Fibroblast of mammary gland (primary cell): ENCODE measurements around the gene PIK3C2G.
"Not testable (repeated sequence)": the region's sequence is repeated elsewhere in the genome, so short reads cannot be mapped to it uniquely, and the experiment has no call there.

Experiments used
- DNase-seq: peaks from one replicate; pipeline ENCODE4 v3.0.0-alpha.2; 2010; ENCODE audit warnings: low read depth
- H3K4me3 ChIP-seq: 2 replicates; pipeline ENCODE4 v1.5.1; 2011; ENCODE audit warnings: low read depth, mild to moderate bottlenecking, low read length, moderate library complexity; ENCODE audit not compliant: control insufficient read depth
- TF ChIP-seq, protein P1 (sequence below): conservative IDR thresholded peaks from 2 replicates; pipeline ENCODE4 v1.5.1; 2011; ENCODE audit warnings: low read depth, low read length, inconsistent platforms; ENCODE audit not compliant: control insufficient read depth, insufficient read depth

PIK3C2G gene

DNA sequence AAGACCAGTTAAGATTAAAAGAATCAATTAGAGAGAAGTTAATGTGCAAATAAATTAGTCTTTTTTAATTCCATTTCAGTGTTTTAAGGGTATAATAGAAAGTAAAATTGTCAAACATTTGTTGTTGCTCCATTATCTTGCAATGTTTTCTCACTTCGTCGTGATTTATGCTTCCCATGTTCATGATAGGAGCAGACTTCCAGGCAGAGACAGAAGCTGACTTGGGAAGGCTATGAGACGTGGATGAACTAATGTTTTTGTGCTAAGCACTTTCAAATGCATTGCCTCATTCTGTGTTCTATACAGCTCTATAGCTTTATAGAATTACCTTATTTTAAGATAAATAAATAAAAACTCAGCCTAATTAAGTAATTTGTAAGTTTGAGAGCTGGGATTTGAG is 226.2 kb downstream of the PIK3C2G start:
- H3K4me3 ChIP-seq, result no peak overlapping the region
- TF ChIP-seq, protein P1, sequence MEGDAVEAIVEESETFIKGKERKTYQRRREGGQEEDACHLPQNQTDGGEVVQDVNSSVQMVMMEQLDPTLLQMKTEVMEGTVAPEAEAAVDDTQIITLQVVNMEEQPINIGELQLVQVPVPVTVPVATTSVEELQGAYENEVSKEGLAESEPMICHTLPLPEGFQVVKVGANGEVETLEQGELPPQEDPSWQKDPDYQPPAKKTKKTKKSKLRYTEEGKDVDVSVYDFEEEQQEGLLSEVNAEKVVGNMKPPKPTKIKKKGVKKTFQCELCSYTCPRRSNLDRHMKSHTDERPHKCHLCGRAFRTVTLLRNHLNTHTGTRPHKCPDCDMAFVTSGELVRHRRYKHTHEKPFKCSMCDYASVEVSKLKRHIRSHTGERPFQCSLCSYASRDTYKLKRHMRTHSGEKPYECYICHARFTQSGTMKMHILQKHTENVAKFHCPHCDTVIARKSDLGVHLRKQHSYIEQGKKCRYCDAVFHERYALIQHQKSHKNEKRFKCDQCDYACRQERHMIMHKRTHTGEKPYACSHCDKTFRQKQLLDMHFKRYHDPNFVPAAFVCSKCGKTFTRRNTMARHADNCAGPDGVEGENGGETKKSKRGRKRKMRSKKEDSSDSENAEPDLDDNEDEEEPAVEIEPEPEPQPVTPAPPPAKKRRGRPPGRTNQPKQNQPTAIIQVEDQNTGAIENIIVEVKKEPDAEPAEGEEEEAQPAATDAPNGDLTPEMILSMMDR, result no peak
- DNase-seq, result no peak

DNA sequence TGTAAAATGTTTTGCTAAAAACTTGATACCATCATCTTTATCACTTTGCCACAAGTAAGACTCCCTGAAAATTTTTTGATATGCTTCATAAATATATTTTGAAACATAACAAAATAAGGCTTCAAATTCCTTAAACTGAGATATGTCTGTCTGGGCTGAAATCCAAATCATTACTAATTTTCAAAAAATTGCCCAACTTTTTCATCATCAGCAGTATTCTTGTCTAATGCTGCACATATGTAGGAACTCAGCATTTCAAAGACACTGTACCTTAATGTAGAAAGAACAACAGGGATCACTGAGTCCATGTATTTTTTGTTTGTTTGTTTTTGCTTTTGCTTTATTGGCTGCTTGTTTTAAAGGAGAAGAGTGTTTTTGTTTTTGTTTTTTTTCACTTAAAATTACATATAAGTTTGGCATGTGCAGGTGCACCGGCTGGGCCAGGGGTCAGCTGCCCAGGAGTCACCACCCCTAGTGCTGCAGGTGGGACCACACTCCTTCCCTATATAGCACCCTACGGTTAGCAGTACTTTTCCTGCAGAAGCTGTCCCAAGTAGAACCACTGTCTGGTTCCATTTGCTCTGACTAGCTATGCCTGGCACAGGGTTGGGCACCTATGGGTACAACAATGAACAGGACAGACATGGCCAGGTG is 231.2 kb downstream of the PIK3C2G start:
- TF ChIP-seq, protein P1, result no peak
- DNase-seq, result peak; percentile 46
- no peak overlapping the region for H3K4me3 ChIP-seq

DNA sequence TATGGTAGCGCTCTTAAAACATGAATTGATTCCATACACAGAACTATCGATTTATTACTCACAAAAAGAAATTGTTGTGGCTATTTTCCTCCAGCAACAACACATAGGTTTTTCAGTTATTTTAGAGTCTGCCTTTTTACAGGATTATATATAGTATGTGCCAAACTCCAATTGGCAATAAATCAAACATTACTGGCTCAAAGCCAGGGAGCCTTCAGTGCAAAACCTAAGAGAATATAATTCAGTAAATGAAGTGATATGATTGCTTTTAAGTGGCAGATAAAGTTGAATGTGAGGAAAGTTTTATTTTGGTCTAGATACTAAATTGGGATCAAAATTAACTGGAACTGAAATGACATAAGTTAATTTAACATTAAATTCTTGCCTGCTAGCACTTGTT is 234.8 kb downstream of the PIK3C2G start:
- DNase-seq, result no peak
- H3K4me3 ChIP-seq, result no peak overlapping the region
- TF ChIP-seq, protein P1, result no peak

DNA sequence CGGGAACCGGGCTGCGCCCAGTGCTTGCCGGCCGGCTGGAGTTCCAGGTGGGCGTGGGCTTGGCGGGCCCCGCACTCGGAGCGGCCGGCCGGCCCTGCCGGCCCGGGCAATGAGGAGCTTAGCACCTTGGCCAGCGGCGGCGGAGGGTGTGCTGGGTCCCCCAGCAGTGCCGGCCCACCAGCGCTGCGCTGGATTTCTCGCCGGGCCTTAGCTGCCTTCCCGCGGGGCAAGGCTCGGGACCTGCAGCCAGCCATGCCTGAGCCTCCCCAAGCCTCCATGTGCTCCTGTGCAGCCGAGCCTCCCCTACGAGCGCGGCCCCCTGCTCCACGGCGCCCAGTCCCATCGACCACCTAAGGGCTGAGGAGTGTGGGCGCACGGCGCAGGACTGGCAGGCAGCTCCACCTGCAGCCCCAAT is 238.8 kb downstream of the PIK3C2G start:
- DNase-seq, H3K4me3 ChIP-seq: not testable (repeated sequence)

DNA sequence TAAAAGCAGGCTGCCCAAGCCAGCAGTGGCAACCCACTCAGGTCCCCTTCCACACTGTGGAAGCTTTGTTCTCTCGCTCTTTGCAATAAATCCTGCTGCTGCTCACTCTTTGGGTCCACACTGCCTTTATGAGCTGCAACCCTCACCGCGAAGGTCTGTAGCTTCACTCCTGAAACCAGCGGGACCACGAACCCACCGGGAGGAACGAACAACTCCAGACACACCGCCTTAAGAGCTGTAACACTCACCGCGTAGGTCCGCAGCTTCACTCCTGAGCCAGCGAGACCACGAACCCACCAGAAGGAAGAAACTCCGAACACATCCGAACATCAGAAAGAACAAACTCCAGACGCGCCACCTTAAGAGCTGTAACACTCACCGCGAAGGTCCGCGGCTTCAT is 239.4 kb downstream of the PIK3C2G start:
- H3K4me3 ChIP-seq, DNase-seq: not testable (repeated sequence)

DNA sequence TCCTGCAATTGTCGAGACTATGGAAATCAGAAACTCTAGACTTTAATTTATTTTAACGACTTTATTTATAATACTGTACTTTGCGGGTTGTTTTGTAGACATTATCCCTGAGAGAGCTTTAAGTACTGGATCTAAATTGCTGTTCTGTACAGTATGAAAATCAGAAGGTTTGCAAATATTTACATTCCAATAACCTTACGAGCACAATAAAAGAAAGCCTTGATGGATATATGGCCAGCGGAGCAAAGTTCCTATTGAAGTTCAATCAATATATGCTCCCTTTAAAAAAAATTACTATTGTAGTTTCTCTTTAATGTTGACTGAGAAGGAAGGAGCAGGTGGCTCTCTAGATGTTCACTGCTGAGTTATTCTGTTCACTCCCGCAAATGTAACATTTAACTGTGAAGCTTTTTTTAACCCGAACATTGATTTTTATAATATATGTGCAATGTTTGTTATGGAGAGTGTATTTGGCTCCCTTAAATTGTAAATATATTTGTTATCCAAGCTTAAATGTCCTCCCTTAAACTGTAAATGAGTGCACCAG is 241.2 kb downstream of the PIK3C2G start:
- no peak overlapping the region for H3K4me3 ChIP-seq
- TF ChIP-seq, protein P1, result no peak
- DNase-seq, result no peak

DNA sequence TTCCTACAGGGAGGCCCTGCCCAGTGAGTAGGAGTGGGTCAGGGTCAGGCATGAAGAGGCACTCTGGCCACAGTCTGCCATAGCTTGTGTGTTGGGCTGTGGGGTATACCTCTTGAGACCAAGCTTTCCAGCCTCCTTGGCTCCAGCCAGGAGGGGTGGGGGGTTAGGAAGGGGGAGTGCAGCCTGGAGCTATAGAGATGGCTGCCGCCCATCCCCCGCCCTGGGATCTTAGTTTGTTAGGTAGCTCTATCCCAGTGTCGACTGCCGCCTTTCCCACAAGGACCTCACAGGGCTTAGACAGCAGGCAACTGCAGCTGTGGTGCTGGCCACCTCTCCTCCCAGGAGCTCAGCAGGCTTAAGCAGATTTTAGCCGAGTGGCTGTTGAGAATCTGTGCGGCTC is 260.1 kb downstream of the PIK3C2G start:
- DNase-seq, result no peak
- TF ChIP-seq, protein P1, result no peak
- H3K4me3 ChIP-seq, result no peak overlapping the region

DNA sequence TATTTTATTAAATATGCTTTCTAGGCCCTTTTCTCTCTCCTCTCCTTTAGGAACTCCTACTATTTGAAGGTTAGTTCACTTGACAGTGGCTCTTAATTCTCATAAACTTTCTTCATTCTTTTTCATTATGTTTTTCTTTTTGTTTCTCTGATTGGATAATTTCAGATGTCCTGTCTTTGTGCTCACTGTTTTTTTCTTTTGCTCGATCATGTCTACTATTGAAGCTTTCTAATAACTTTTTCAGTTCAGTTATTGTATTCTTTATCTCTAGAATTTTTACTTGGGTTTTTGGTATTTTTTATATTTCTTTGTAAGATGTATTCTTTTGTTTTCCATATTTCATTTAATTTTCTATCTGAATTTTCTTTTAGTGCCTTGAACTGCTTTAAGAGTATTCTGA is 261.5 kb downstream of the PIK3C2G start:
- DNase-seq, result no peak
- no peak overlapping the region for H3K4me3 ChIP-seq
- TF ChIP-seq, protein P1, result no peak

DNA sequence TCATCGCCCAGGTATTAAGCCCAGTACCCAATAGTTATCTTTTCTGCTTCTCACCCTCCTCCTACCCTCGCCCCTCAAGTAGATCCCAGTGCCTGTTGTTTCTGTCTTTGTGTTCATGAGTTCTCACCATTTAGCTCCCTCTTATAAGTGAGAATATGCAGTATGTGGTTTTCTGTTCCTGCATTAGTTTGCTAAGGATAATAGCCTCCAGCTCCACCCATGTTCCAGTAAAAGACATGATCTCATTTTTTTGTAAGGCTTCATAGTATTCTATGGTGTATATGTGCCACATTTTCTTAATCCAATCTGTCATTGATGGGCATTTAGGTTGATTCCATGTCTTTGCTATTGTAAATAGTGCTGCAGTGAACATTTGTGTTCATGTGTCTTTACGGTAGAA is 281.2 kb downstream of the PIK3C2G start:
- not testable (repeated sequence) for DNase-seq

More for the DNA sequence above, 281.2 kb downstream of the PIK3C2G start:
- not testable (repeated sequence) for H3K4me3 ChIP-seq
